Keratinocyte (primary cell): ENCODE data around the gene ARHGEF28. TPM values are rescaled to one million over a fixed set of nuclear protein-coding genes. Genes with fewer than 3 reads are reported as not detected.

Experiments used
- DNase-seq: peaks from one replicate; pipeline ENCODE4 v3.0.0-alpha.2; 2011; ENCODE audit warnings: low read depth, missing footprints, low spot score
- FAIRE-seq: peaks from 2 replicates; lab custom pipeline; 2011; peaks lifted over from hg19 to GRCh38; lab: Jason Lieb, UNC
- H2AFZ ChIP-seq: 2 replicates; pipeline ENCODE4 v1.6.0; 2012; ENCODE audit warnings: low read length, control low read depth, inconsistent platforms; ENCODE audit not compliant: control insufficient read depth
- H3K27ac ChIP-seq: 2 replicates; pipeline ENCODE4 v1.5.1; 2011; ENCODE audit warnings: low read length; ENCODE audit not compliant: control insufficient read depth, insufficient read depth
- H3K27me3 ChIP-seq: 3 replicates; pipeline ENCODE4 v1.6.0; 2011; ENCODE audit warnings: low read length; ENCODE audit not compliant: control insufficient read depth, insufficient read depth; ENCODE audit errors: extremely low read depth
- H3K36me3 ChIP-seq, 2 experiments: 2 replicates in 1 of 2; 3 replicates in 1 of 2; pipeline ENCODE4 v1.5.1; 2011; ENCODE audit warnings: low read length in 2 of 2, mild to moderate bottlenecking in 1 of 2; ENCODE audit not compliant: control insufficient read depth in 2 of 2, insufficient read depth in 2 of 2; ENCODE audit errors: extremely low read depth in 1 of 2
- H3K4me1 ChIP-seq: 3 replicates; pipeline ENCODE4 v1.5.1; 2011; ENCODE audit warnings: low read length; ENCODE audit not compliant: control insufficient read depth, insufficient read depth; ENCODE audit errors: extremely low read depth
- H3K4me2 ChIP-seq: 3 replicates; pipeline ENCODE4 v1.6.0; 2011; ENCODE audit warnings: low read depth, low read length; ENCODE audit not compliant: control insufficient read depth, insufficient read depth; ENCODE audit errors: extremely low read depth
- H3K4me3 ChIP-seq, 3 experiments: fragments of 200-600 bp in 1 of 3; sonication (generic) in 1 of 3; 2 replicates in 2 of 3; 3 replicates in 1 of 3; pipeline ENCODE4 v1.5.1; 2011 to 2016; ENCODE audit warnings: low read length in 3 of 3, mild to moderate bottlenecking in 3 of 3, control low read depth in 2 of 3, inconsistent platforms in 1 of 3, low read depth in 1 of 3, mixed read lengths in 1 of 3, mixed run types in 1 of 3, moderate library complexity in 1 of 3; ENCODE audit not compliant: control insufficient read depth in 2 of 3, insufficient read depth in 2 of 3; ENCODE audit errors: extremely low read depth in 1 of 3
- H3K79me2 ChIP-seq: 2 replicates; pipeline ENCODE4 v1.6.0; 2012; ENCODE audit warnings: low read length; ENCODE audit not compliant: control insufficient read depth, insufficient read depth
- H3K9ac ChIP-seq: 3 replicates; pipeline ENCODE4 v1.6.0; 2011; ENCODE audit warnings: low read length; ENCODE audit not compliant: control insufficient read depth, insufficient read depth; ENCODE audit errors: extremely low read depth
- H3K9me1 ChIP-seq: 3 replicates; pipeline ENCODE4 v1.6.0; 2011; ENCODE audit warnings: low read length; ENCODE audit not compliant: control insufficient read depth, insufficient read depth; ENCODE audit errors: extremely low read depth
- H3K9me3 ChIP-seq: 2 replicates; pipeline ENCODE4 v1.5.1; 2012; ENCODE audit warnings: low read depth, low read length; ENCODE audit not compliant: control insufficient read depth
- H4K20me1 ChIP-seq: 3 replicates; pipeline ENCODE4 v1.6.0; 2011; ENCODE audit warnings: low read length; ENCODE audit not compliant: control insufficient read depth, insufficient read depth; ENCODE audit errors: extremely low read depth
- CTCF ChIP-seq, 3 experiments: IDR thresholded peaks in 1 of 3; conservative IDR thresholded peaks in 1 of 3; optimal IDR thresholded peaks in 1 of 3; 2 replicates in 2 of 3; 3 replicates in 1 of 3; pipeline versions ENCODE3 to v1.5.1; 2011; ENCODE audit warnings: low read length in 3 of 3, mild to moderate bottlenecking in 3 of 3, moderate library complexity in 2 of 3, control low read depth in 1 of 3, inconsistent platforms in 1 of 3; ENCODE audit not compliant: insufficient read depth in 2 of 3; ENCODE audit errors: extremely low read depth in 1 of 3
- EZH2 ChIP-seq: IDR thresholded peaks from one replicate; pipeline ENCODE4 v1.6.1; 2012; ENCODE audit warnings: inconsistent platforms, mild to moderate bottlenecking, low read length, moderate library complexity
- dilution Hi-C: fragments of 300-500 bp; cut with MboI; formaldehyde crosslinking; loops from one replicate; pipeline ENCODE4 v1.7.0; 2020; ENCODE audit warnings: low sequenced_read_pairs; ENCODE audit not compliant: extremely low pct_ligation_motif_present
- polyA plus RNA-seq, 5 experiments: library from polyadenylated mRNA; depleted of rRNA in 3 of 5; stranded (reverse) in 3 of 5; stranded (forward) in 1 of 5; unstranded in 1 of 5; fragments of >200 nt; gene quantifications; 1 replicate in 1 of 5; 2 replicates in 3 of 5; 3 replicates in 1 of 5; pipeline versions ENCODE4 v1.2.1 to v1.2.3, GENCODE V29; 2011 to 2012; ENCODE audit warnings: missing spikeins in 2 of 5, low read depth in 1 of 5, low replicate concordance in 1 of 5

Gene ARHGEF28
- polyA plus RNA-seq, 1 donor (not counting 4 experiments of a cell fraction or from before 2014, with no cell fraction given), result 31.6 TPM

GRCh38 chr5:73981704-73982103 is 355.7 kb downstream of the ARHGEF28 start:
- Histone ChIP-seq H4K20me1 (no peaks in the 10 kb centered on the region), H3K36me3 (no peaks in the 10 kb centered on the region), H3K4me2 (no peak overlapping the region), H3K9me1 (no peaks in the 10 kb centered on the region), H3K79me2 (no peaks in the 10 kb centered on the region), H2AFZ (no peak overlapping the region), H3K9ac (no peak overlapping the region), H3K4me1 (peaks cover 26% of the 10 kb centered on the region), H3K9me3 (no peaks in the 10 kb centered on the region), H3K4me3 (no peak overlapping the region), H3K27me3 (no peaks in the 10 kb centered on the region), H3K27ac (no peak overlapping the region)
- TF ChIP-seq CTCF (optimal IDR thresholded peaks at IDR 0.05 in 1 of 3, IDR thresholded peaks at IDR 0.05 in 1 of 3, conservative IDR thresholded peaks at IDR 0.05 in 1 of 3; ENCODE audit: extremely low read depth in 1 of 3, insufficient read depth in 2 of 3, low read length in 3 of 3), result no peak
- no peak for TF ChIP-seq EZH2
- dilution Hi-C loops, result no loop called here
- DNase-seq (no peak), FAIRE-seq (no peak)

- Histone ChIP-seq H3K27ac (peak overlapping the region; percentile 0), H3K9me3 (peaks cover 3% of the 10 kb centered on the region), H3K4me1 (peaks cover 41% of the 10 kb centered on the region), H3K9me1 (no peaks in the 10 kb centered on the region), H4K20me1 (no peaks in the 10 kb centered on the region), H2AFZ (peak overlapping the region; percentile 38), H3K9ac (no peak overlapping the region), H3K4me2 (peak overlapping the region; percentile 25), H3K36me3 (no peaks in the 10 kb centered on the region), H3K4me3 (no peak overlapping the region), H3K79me2 (no peaks in the 10 kb centered on the region), H3K27me3 (no peaks in the 10 kb centered on the region)
- FAIRE-seq (peak; percentile 95), DNase-seq (no peak)
- no peak for TF ChIP-seq EZH2
- dilution Hi-C loops, result no loop called here
Measured at GRCh38 chr5:73983644-73984043, 357.6 kb downstream of the ARHGEF28 start.

GRCh38 chr5:73985145-73985544 is 359.1 kb downstream of the ARHGEF28 start:
- Histone ChIP-seq H3K27me3 (no peaks in the 10 kb centered on the region), H3K9ac (no peak overlapping the region), H3K36me3 (no peaks in the 10 kb centered on the region), H4K20me1 (no peaks in the 10 kb centered on the region), H3K79me2 (no peaks in the 10 kb centered on the region), H3K9me3 (peaks cover 3% of the 10 kb centered on the region), H2AFZ (no peak overlapping the region), H3K4me3 (no peak overlapping the region), H3K9me1 (no peaks in the 10 kb centered on the region), H3K27ac (no peak overlapping the region), H3K4me2 (no peak overlapping the region), H3K4me1 (peaks cover 44% of the 10 kb centered on the region)
- no peak for DNase-seq
- TF ChIP-seq EZH2 (no peak), CTCF (optimal IDR thresholded peaks at IDR 0.05 in 1 of 3, IDR thresholded peaks at IDR 0.05 in 1 of 3, conservative IDR thresholded peaks at IDR 0.05 in 1 of 3; ENCODE audit: extremely low read depth in 1 of 3, insufficient read depth in 2 of 3, low read length in 3 of 3) (peak; percentile 56 to 72 (median 70))
- dilution Hi-C loops, result no loop called here
- peak; percentile 93 for FAIRE-seq
